ENCODE results near the gene BMP8A. TPM values are rescaled to one million over a fixed set of nuclear protein-coding genes. Genes with fewer than 3 reads are reported as not detected.
"Not testable (repeated sequence)": the region's sequence is repeated elsewhere in the genome, so short reads cannot be mapped to it uniquely, and the experiment has no call there.

The BMP8A gene
- 1 to 10 TPM in 5 of 6 donors, under 1 TPM in 1; 0.71 to 6.0 (median 1.7) TPM for total RNA-seq
- under 1 TPM; 0.26 to 0.38 TPM for polyA plus RNA-seq

GRCh38 chr1:39491146-39491921 is at the start of gene BMP8A:
BMP8A (plus strand) TSS chr1:39491636; CDS start chr1:39491992, 356 bp downstream.
- peak within 1 kb of the TSS; percentile 29 to 65 (median 58) for H3K4me3 ChIP-seq
- FAIRE-seq: no peak
- H3K9me3 ChIP-seq: no peaks in the 10 kb centered on the region
- peaks cover 0 to 5% (median 0%) of the 10 kb centered on the region in 3 donors for H3K36me3 ChIP-seq
- 0 to 1% methylated on average over 57 to 112 of the region's 112 CpGs for WGBS, 2 donors
- TF ChIP-seq CTCF (IDR thresholded peaks at IDR 0.05): no peak
- intact Hi-C loops (cut with DNase I): no loop called here
- peaks cover 0 to 3% (median 0%) of the 10 kb centered on the region in 3 donors for H3K4me1 ChIP-seq
- H3K27ac ChIP-seq: peak within 1 kb of the TSS; percentile 30 to 62 (median 43)
- peak; percentile 87 to 92 (median 91) for ATAC-seq
- no peaks in the 10 kb centered on the region for H3K27me3 ChIP-seq
- DNase-seq: peak; percentile 70 to 92 (median 82)

DNA sequence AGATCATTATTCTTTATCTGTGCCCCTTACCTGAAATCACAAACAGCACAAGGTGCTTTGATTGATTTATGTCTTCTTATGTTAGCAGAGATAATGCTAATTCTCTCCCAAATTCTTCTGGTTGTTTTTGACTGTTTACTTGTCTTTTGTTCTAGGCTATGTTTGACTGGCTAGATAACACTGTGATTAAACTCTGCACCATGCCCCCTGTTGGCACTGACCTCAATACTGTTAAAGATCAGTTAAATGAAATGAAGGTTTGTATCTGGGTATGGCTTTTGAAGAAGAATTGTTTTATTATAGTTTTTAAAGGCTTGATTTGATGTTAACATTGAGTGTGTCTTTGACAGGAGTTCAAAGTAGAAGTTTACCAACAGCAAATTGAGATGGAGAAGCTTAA is 49.6 kb upstream of the BMP8A start:
- DNase-seq: no peak
- Histone ChIP-seq H3K4me3 (no peak overlapping the region), H3K9me3 (no peaks in the 10 kb centered on the region), H3K36me3 (peaks cover 8 to 82% (median 54%) of the 10 kb centered on the region in 3 donors), H3K4me1 (no peaks in the 10 kb centered on the region), H3K27me3 (no peaks in the 10 kb centered on the region), H3K27ac (no peak overlapping the region)
- no peak for FAIRE-seq
- no peak for ATAC-seq
- no peak for TF ChIP-seq CTCF (IDR thresholded peaks at IDR 0.05)
- intact Hi-C loops (cut with DNase I): no loop called here

GRCh38 chr1:39445573-39445972 is 45.9 kb upstream of the BMP8A start:
- 100% methylated on average over 2 of the region's 2 CpGs for WGBS, 2 donors
- FAIRE-seq (no peak), DNase-seq (no peak), ATAC-seq (no peak)
- Histone ChIP-seq H3K4me3 (no peak overlapping the region), H3K4me1 (no peaks in the 10 kb centered on the region), H3K36me3 (peaks cover 9 to 88% (median 63%) of the 10 kb centered on the region in 3 donors), H3K9me3 (no peaks in the 10 kb centered on the region), H3K27ac (no peak overlapping the region), H3K27me3 (no peaks in the 10 kb centered on the region)
- no peak for TF ChIP-seq CTCF (IDR thresholded peaks at IDR 0.05)
- intact Hi-C loops (cut with DNase I): no loop called here

DNA sequence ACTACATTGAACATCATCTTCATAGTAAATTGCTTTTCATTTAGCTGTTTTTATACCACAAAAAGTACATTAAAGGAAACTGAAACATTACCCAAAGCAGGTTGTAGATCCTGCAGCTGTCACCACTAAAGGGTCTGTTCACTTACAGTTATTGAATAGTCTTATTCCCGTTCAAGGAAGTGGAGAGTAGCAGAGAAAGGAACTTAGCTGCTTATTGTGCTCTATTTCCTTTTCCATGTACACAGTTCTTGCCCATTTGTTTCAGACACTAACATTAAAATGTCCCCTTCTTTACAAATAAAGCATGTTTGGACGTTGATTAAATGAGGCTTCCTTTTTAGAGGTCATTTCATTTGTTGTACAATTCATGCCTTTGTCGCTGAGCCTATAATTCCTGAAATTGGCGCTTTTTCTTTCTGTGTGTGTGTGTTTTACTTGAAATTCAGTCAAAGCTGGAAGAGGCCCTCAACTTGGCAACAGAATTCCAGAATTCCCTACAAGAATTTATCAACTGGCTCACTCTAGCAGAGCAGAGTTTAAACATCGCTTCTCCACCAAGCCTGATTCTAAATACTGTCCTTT is 44.4 kb upstream of the BMP8A start:
- Histone ChIP-seq H3K27ac (no peak overlapping the region), H3K27me3 (no peaks in the 10 kb centered on the region), H3K9me3 (no peaks in the 10 kb centered on the region), H3K4me3 (no peak overlapping the region), H3K4me1 (no peaks in the 10 kb centered on the region), H3K36me3 (peaks cover 9 to 89% (median 60%) of the 10 kb centered on the region in 3 donors)
- TF ChIP-seq CTCF (IDR thresholded peaks at IDR 0.05): no peak
- ATAC-seq (no peak), FAIRE-seq (no peak), DNase-seq (no peak)
- intact Hi-C loops (cut with DNase I): no loop called here
- 83 to 85% methylated on average over 5 of the region's 5 CpGs for WGBS, 2 donors

GRCh38 chr1:39450041-39450440 is 41.4 kb upstream of the BMP8A start:
- 94 to 99% methylated on average over 4 of the region's 4 CpGs for WGBS, 2 donors
- DNase-seq; H3K27ac ChIP-seq; H3K27me3 ChIP-seq; intact Hi-C loops (cut with DNase I); H3K9me3 ChIP-seq; FAIRE-seq; H3K4me3 ChIP-seq; ATAC-seq; H3K4me1 ChIP-seq: not testable (repeated sequence)
- peaks cover 5 to 89% (median 70%) of the 10 kb centered on the region in 3 donors for H3K36me3 ChIP-seq

Measured in pancreas (tissue), 10 donors.